ENCODE results near the gene SLCO2B1.

The SLCO2B1 gene

DNA sequence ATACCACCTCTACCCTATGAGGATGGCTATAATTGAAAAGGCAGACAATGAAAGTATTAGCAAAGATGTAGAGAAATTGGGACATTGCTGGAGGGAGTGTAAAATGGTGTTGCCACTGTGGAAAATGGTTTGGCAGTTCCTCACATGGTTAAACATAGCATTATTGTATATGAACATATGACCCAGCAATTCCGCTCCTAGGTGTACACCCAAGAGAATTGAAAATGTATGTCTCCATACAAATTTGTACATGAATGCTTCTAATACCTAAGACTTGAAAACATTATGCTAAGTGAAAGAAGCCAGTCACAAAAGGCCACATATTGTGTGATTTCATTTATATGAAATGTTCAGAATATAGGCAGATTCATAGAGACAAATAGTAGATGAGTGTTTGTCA lies 10.0 kb downstream of the SLCO2B1 start:
- no peak for DNase-seq (ENCODE audit: low read depth in 4 of 4, low spot score in 1 of 4)

DNA sequence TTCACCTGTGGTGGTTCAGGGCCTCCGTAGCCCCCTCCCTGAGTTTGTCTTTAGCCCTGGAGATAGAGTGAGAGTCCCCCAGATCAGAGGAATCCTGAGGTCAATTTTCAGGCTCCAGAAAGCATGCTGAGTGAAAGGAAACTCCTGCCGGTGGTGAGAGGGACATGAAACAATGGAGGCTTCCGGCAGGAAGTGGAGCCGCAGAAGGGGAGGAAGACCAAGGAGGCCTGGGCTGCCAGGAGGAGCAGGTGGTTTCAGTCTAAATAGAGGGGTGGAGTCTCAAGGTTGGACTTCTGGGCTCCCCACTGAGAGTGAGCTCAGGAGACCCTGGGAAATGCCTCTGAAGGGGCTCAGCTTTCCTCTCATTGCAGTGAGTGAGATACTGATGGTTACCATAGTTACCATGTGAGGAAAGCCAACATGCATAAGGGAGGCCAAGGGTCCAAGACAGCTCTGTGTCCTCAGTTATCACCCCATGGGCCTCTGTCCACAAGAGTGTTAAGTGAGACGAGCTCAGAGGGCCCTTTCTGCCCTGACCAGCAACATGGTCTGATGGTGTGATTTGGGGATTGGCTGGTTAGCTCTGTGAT lies 10.7 kb downstream of the SLCO2B1 start:
- no peak for DNase-seq (ENCODE audit: low read depth in 4 of 4, low spot score in 1 of 4)

DNA sequence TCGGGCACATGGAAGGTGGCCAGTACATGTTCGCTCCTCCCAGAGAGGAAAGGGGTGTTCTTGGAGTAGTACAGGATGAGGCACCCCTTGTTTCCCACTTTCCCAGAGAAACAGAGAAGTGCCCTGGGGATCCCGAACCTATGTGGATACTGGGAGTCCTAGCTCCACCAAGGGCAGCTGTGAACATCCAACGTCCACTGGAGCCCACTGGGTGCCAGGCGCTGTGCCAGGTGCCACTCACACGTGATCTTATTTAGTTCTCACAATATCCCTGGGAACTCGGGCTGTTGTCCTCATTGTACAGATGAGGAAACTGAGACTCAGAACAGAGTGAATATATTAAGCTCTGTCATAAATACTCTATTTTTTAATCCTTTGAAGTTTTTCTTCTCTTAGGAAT lies 12.0 kb downstream of the SLCO2B1 start:
- no peak for DNase-seq (ENCODE audit: low read depth in 4 of 4, low spot score in 1 of 4)

DNA sequence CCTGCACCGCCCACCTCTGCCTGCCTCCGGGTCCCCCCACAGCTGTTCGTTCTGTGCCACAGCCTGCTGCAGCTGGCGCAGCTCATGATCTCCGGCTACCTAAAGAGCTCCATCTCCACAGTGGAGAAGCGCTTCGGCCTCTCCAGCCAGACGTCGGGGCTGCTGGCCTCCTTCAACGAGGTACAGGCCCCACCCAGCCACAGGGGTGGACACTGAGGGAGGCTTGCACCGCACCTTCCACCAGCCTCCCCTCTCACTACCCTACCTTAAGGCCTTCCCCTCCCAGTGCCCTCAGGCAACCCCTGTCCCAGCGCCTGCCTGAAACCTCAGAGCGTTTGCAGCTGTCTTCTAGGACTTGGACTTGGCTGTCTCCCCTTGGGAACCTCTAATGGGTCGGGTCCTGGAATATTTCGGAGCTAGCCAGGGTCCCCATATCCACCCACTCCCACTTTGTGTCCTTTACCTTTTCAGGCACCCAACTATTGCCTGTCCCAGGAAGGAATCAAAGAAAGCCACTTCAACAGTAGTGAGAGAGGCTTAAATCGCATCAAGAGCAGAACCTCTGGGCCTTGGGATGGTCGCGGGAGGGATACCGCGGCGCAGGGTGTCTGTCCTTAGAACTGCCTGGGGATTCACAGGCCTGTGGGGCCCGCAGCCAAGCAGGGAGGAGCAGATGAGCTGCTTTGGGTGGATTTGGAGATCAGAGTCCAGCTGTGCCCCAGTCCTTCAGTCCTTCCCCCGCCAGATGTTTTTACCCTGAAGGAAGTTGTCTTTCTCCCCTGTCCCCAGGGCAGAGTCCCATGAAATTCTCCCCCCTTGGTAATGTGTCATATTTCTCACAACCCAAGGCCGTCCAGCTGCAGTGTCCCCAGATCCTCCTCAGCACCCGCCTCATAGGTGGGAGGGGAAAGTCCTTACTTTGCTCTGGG lies 13.3 kb downstream of the SLCO2B1 start:
- no peak for DNase-seq (ENCODE audit: low read depth in 4 of 4, low spot score in 1 of 4)

DNA sequence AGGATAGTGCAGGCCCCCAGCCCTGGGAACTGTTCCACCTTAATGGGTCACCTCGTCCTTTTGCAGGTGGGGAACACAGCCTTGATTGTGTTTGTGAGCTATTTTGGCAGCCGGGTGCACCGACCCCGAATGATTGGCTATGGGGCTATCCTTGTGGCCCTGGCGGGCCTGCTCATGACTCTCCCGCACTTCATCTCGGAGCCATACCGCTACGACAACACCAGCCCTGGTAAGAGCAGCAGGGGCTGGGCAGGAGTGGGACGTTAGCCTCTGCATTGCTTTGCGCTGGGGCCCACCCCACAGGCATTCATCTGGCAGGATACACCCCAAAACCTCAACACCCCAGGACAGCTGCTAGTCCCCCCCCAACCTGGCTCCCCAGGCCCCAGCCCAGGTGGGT lies 14.8 kb downstream of the SLCO2B1 start:
- no peak for DNase-seq (ENCODE audit: low read depth in 4 of 4, low spot score in 1 of 4)

DNA sequence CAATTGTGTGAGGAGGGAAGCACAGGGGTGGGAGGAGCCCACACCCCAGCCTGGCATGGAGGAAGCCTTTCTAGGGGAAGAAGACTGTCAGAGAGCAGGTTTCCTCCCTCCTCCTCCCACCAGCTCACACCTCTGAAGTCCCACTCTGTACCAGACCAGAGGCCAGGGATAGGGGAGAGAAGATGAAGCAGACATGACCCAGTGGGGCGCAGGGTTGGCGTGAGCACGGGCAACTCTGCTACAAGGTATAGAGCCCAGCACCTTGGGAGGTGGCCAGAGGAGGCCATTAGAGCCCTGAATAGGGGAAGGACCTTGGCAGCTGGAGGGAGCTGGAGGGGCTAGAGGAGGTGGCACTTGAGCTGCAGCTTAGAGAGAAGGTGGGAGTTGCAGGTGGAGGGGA lies 15.9 kb downstream of the SLCO2B1 start:
- DNase-seq (ENCODE audit: low read depth in 4 of 4, low spot score in 1 of 4): no peak

DNA sequence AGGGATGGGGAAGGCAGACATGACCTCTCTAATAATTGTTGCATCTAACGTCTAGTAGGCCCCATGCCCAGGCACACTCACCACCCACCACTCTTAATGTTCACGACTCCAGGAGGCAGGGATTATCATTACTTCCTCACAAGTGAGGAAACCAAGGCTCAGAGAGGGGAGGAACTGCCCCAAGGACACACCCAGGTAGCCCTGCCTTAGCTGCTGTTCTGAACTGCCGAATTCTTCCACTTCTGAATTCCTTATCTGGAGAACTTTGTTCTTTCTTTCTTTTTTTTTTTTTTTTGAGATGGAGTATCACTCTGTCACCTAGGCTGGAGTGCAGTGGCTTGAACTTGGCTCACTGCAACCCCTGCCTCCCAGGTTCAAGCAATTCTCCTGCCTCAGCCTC lies 16.7 kb downstream of the SLCO2B1 start:
- no peak for DNase-seq (ENCODE audit: low read depth in 4 of 4, low spot score in 1 of 4)

DNA sequence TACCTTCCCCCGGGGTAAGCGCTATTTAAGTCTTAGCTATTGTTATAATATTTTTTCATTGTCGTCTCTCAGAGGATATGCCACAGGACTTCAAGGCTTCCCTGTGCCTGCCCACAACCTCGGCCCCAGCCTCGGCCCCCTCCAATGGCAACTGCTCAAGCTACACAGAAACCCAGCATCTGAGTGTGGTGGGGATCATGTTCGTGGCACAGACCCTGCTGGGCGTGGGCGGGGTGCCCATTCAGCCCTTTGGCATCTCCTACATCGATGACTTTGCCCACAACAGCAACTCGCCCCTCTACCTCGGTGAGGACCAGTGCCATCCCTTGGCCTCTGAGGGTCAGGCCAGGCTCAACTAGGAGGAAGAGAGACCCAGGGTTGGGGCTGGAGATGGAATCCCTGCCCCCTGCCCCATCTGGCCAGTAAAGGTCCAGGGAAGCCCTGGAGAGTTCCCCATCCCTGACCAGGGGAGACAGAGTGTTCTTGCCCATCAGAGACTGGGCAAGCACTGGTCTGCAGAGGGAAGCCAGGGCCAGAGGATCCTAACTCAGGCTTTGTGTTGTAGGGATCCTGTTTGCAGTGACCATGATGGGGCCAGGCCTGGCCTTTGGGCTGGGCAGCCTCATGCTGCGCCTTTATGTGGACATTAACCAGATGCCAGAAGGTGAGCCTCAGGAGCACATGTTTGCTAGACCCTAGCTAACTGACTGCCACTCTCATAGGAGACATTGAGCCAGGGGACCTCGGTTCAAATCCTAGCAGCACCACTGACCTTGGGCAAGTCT lies 18.4 kb downstream of the SLCO2B1 start:
- no peak for DNase-seq (ENCODE audit: low read depth in 4 of 4, low spot score in 1 of 4)

DNA sequence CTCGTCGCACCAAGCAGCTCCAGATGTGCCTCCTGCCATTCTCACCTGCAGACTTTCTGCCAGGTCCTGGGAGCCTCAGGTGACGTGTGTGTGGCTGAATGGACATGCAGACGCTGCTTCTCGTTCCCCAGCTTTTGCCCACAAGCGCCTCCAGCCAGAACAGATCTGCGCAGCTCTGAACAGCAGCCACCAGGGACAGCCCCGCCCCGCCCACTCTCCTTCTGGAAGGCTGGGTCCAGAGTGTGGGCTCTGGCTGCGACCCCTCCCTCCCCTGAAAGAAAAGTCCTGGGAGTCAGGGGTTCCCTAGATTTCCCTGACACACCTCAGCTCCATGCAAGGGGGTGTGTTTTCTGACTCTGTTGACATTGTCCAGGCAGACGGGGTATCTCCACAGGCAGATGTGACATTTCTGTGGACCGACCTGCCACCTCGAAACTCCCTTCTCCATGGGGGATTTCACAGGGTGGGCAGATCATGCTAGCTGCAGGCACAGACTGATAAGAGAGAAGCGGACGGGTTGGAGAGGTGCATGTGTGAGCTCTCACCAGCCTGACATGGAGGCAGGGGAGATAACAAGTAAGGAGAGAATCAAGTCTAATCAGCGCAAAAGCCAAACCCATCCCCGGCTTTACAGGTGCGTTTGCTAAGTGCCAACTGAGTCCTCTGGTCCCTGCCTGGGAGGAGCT lies 19.8 kb downstream of the SLCO2B1 start:
- DNase-seq (ENCODE audit: low read depth in 4 of 4, low spot score in 1 of 4): no peak

DNA sequence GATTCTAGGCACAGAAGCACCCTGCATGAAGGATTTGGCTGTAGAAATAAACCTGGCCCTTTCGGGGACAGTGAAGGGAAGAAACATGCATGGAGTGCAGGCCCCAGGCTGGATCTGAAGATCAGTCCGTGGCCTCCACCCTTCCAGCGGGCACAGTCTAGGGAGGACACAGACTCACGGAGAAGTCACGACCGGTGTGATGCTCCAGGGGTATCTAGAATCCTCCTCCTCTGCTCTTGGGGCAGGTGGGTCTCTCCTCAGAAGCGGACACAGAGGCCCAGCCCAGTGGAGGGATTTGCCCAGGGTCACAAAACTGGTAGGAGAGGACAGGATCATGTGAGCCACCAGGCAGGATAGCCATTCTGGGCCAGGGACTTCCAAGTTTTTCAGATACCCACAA lies 22.4 kb downstream of the SLCO2B1 start:
- no peak for DNase-seq (ENCODE audit: low read depth in 4 of 4, low spot score in 1 of 4)

DNA sequence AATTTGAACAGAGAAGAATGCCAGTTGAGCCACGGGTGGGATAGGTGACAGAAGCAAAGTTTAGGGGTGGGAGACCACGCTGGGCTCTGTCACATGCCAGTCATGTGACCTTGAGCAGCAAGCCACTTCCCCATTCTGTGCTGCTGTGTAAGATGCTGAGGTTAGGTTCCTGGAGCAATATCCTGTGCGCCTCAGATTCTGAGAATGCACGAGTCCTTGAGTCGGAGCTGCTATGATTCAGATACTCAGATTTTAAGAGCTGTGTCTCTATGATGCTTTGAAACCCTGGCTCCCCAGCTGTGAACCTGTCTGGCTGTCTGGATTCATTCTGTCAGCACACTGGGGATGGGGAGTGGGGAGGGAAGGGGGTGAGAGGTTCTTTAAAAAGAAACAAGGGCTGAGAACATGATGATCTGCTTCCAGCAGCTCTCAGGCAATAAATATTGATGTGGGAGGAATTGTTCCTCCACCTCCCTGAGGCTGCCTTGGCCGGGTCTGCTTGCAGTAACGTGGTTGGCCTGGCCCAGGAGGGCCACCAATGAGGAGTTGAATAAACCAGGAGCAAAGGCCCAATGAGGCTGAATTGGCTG lies 24.0 kb downstream of the SLCO2B1 start:
- no peak for DNase-seq (ENCODE audit: low read depth in 4 of 4, low spot score in 1 of 4)

DNA sequence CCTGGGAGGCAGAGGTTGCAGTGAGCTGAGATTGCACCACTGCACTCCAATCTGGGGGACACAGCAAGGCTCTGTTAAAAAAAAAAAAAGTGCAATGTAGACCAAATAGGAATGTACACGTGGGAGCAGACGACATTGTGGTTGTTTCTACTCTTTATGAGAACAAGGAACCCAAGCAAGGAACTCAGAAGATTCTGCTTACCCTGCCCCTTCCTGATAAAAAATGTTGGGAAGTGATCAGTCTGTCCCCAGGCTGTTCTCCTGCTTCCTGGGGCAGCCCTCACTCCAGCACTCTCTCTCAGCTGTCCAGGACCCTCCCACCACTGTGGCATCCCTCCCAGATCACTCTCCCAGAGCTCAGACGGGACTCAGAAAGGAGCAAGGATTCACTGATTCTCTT lies 31.8 kb downstream of the SLCO2B1 start:
- DNase-seq (ENCODE audit: low read depth in 4 of 4, low spot score in 1 of 4): no peak

DNA sequence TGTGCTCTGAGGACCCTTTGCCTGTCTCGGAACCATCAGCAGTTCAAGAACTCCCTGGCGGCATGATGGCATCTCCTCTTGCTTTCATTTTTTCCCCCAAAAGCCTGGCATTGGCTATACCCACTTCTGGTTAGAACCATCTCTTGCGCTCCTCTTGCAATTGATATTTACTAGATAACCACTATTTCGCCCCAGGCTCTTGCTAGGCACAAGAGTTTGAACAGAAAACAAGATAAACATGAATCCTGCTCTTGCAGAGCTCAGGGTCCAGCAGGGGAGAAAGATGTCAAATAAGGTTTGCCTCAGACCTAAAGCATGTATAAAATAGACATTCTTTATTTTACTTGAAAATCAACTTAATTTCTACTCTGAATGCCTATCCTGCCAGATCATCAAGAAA lies 33.1 kb downstream of the SLCO2B1 start:
- no peak for DNase-seq (ENCODE audit: low read depth in 4 of 4, low spot score in 1 of 4)

DNA sequence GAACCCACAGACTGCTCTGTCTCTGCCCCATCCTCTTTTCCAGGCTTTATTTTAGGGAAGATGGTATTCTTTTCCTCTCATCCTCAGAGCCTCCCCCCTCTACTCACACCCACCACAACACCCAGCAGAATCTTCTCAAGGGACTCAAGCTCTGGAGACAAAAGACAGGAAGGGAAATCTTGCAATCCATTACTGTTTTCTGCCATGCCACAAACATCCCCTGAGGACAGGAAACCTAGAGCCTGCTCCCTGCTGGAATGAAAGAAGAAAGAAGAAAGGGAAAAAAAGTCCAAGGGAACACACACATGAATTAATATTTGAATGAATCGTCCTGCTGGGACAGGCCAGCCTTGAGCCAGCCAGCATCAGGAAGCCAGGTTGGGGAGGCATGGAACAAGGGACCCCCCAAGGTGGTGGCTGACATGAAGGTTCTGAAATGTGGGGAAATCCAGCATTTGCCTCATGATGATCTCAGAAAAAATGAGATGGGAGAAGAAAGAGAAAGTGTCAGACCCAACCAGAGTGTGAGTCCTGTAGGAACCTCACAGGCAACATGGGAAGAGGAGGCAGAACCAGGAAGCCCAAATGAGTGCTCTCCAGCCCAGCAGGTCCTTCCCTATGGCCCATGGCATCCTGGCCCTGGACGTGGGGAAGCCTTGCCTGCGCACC lies 34.0 kb downstream of the SLCO2B1 start:
- no peak for DNase-seq (ENCODE audit: low read depth in 4 of 4, low spot score in 1 of 4)

DNA sequence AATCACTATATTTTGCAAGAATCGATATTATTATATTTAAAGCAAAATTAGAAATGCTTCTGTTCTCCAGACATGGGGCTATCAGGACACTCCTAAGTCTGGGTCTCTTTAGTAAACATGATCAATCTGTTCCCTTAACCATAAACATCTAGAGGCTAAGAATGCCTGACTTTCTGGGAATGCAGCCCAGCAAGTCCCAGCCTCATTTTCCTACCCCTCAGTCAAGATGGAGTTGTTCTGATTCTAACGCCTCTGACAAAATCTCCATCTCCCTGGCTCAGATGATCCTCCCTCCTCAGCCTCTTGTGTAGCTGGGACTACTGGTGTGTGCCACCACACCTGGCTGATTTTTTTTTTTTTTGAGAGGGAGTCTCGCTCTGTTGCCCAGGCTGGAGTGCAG lies 35.0 kb downstream of the SLCO2B1 start:
- DNase-seq (ENCODE audit: low read depth in 4 of 4, low spot score in 1 of 4): no peak

DNA sequence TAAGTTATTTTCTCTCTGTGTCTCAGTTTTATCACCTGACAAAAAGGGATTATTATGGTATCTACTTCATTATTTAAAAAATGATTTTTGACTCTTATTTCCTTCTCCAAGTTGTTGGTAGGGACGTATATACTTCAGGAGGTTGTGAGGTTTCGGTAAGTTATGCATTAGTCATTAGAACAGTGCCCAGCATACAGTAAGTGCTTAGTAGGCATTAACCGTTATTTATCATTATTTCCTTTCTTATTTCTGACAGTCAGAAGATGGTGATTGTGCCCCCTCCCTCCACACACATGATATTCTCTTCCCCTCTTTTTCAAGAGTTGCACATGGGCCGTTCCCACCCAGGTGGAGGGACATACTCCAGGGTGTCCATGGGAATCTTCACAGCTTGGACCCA lies 36.1 kb downstream of the SLCO2B1 start:
- DNase-seq (ENCODE audit: low read depth in 4 of 4, low spot score in 1 of 4): no peak

DNA sequence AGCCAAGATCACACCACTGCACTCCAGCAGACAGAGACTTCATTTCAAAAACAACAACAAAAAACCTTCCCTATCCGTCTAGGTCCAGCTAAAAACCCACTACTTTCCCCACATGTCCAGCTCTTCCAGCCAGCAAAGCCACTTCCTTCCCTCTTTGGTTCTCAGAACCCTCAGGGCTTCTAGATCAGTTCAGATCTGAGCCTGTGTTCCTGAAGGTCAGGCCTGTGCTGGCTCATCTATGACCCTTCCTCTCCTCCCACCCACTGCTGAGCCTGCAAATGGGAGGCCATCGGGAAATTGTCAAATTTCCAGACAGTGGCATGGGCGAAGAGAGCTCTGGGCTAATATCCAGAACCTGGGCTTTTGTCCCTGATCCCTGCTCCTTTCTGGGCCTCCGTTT lies 37.8 kb downstream of the SLCO2B1 start:
- DNase-seq (ENCODE audit: low read depth in 4 of 4, low spot score in 1 of 4): no peak

DNA sequence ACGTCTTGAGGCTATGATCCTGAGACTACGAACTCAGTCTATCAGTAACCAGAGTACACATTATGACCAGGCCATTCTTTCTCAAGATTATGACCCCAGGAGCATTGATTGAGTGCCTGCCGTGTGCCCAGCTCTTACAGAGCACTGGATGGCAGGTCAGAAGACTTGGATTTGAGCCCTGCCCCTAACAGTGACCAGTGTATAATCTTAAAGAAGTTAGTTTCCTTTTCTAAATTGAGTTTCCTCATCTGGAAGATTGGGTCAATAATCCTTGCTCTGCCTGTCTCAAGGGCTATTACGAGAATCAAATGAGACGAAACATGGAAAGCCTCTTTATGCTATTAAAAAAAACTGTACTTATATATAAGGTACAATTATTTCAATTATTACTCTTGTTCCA lies 38.2 kb downstream of the SLCO2B1 start:
- DNase-seq (ENCODE audit: low read depth in 4 of 4, low spot score in 1 of 4): no peak

DNA sequence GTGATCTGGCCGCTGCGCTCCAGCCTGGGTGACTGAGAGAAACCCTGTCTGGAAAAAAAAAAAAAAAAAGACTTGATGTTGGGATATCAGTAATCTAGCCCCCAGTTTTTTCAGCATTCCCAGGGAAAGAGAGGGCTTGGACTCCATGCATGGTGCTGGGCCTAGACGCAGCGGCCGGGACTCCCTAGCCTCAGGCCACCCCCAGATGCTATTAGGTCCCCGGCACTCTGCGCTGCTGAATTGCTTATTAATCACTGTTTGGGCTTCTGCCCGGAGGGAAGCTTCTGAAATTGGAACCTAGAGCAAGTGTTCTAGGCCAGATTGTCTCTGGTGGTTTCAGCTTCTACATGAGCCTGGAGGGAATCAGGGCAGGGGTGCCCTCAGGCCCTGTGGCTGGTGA lies 39.0 kb downstream of the SLCO2B1 start:
- DNase-seq (ENCODE audit: low read depth in 4 of 4, low spot score in 1 of 4): no peak

DNA sequence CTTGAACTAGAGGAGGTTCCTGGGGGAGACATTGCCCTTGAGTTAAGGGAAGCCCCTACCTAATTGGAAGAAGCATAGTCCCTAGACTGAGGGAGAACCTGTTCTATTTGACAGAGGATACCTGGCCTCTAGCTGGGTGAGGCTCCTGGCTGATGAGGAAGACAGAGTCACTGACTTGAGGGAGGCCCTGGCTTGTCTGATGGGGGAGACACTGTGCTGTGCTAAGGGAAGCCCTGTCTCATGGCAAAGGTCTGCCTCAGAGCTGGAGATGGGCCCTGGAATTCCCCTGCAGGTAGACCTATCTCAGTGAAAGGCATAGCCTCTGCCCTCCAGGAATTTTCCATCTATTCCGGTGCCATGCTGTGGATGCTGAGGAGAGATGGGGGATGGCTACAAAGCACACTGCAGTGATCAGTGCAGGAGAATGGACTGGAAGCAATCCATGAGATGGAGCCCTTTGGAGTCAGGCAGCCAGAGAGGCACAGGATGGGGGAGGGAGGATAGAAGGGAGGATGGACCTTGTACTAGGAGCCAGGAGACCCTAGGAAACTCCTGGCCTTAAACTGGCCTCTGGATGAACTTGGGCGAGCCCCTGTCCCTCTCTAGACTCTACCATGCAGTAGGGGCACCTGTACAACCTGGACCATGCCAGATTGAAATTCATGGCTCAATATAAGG lies 39.9 kb downstream of the SLCO2B1 start:
- no peak for DNase-seq (ENCODE audit: low read depth in 4 of 4, low spot score in 1 of 4)

All from stimulated activated CD4-positive, alpha-beta T cell treated with anti-CD3 and anti-CD28 coated beads, Interleukin-1b, Interleukin-23, amount 100 ng/mL, for 24 hours (primary cell).